DOHH2 (cell line): ENCODE results near the gene EPM2AIP1.
A peak's percentile ranks its signal among the peaks of the same experiment; 100 is the strongest.
"Not testable (repeated sequence)": the region's sequence is repeated elsewhere in the genome, so short reads cannot be mapped to it uniquely, and the experiment has no call there.

Experiments used
- H3F3A ChIP-seq: fragments of 200-600 bp; sonication (generic), shearing (Covaris generic); 2 replicates; pipeline ENCODE4 v1.6.0; 2016; ENCODE audit warnings: antibody characterized with exemption, mild to moderate bottlenecking; ENCODE audit not compliant: control insufficient read depth, insufficient read depth
- H3K27ac ChIP-seq: fragments of 200-600 bp; sonication (generic); 2 replicates; pipeline ENCODE4 v1.5.1; 2014; ENCODE audit warnings: low read depth, mild to moderate bottlenecking, low read length, moderate library complexity
- H3K27me3 ChIP-seq: fragments of 200-600 bp; sonication (generic); 2 replicates; pipeline ENCODE4 v1.6.1; 2014; ENCODE audit warnings: mild to moderate bottlenecking, low read length, mixed read lengths; ENCODE audit not compliant: control insufficient read depth
- H3K36me3 ChIP-seq: fragments of 200-600 bp; sonication (generic); 2 replicates; pipeline ENCODE4 v1.6.1; 2014; ENCODE audit warnings: mild to moderate bottlenecking, low read length, moderate library complexity, mixed read lengths; ENCODE audit not compliant: control insufficient read depth
- H3K4me1 ChIP-seq: fragments of 200-600 bp; sonication (generic); 2 replicates; pipeline ENCODE4 v1.6.1; 2014; ENCODE audit warnings: mild to moderate bottlenecking, low read length, mixed read lengths; ENCODE audit not compliant: control insufficient read depth
- H3K4me2 ChIP-seq: fragments of 200-600 bp; sonication (generic); 2 replicates; pipeline ENCODE4 v1.6.0; 2014; ENCODE audit warnings: mild to moderate bottlenecking, low read length, moderate library complexity
- H3K4me3 ChIP-seq: fragments of 200-600 bp; sonication (generic); 2 replicates; pipeline ENCODE4 v1.5.1; 2014; ENCODE audit warnings: mild to moderate bottlenecking, low read length, mixed read lengths
- H3K79me2 ChIP-seq: fragments of 200-600 bp; sonication (generic); 2 replicates; pipeline ENCODE4 v1.6.1; 2014; ENCODE audit warnings: mild to moderate bottlenecking, low read length, mixed read lengths; ENCODE audit not compliant: control insufficient read depth
- H3K9me2 ChIP-seq: fragments of 200-600 bp; sonication (generic); replicated peaks from 2 replicates; pipeline ENCODE4 v1.6.1; 2014; ENCODE audit warnings: mild to moderate bottlenecking, low read length, mixed read lengths; ENCODE audit not compliant: control insufficient read depth
- H3K9me3 ChIP-seq: fragments of 200-600 bp; sonication (generic); 2 replicates; pipeline ENCODE4 v1.6.1; 2014; ENCODE audit warnings: antibody characterized with exemption, low read length, mixed read lengths; ENCODE audit not compliant: control insufficient read depth, insufficient read depth
- H4K20me1 ChIP-seq: fragments of 200-600 bp; sonication (generic); 2 replicates; pipeline ENCODE4 v1.6.0; 2014; ENCODE audit warnings: low read depth, mild to moderate bottlenecking, antibody characterized with exemption, low read length, moderate library complexity; ENCODE audit not compliant: control insufficient read depth, insufficient read depth
- CTCF ChIP-seq: fragments of 200-600 bp; sonication (generic); IDR thresholded peaks from one replicate; pipeline ENCODE4 v1.5.1; 2014; ENCODE audit warnings: antibody characterized with exemption, mild to moderate bottlenecking, low read depth, low read length; ENCODE audit not compliant: poor library complexity, severe bottlenecking
- EZH2phosphoT487 ChIP-seq: fragments of 200-600 bp; sonication (generic); IDR thresholded peaks from 2 replicates; pipeline ENCODE4 v1.6.1; 2017; ENCODE audit warnings: borderline replicate concordance, mild to moderate bottlenecking, antibody characterized with exemption, low read length, moderate library complexity, mixed read lengths

EPM2AIP1 gene

DNA sequence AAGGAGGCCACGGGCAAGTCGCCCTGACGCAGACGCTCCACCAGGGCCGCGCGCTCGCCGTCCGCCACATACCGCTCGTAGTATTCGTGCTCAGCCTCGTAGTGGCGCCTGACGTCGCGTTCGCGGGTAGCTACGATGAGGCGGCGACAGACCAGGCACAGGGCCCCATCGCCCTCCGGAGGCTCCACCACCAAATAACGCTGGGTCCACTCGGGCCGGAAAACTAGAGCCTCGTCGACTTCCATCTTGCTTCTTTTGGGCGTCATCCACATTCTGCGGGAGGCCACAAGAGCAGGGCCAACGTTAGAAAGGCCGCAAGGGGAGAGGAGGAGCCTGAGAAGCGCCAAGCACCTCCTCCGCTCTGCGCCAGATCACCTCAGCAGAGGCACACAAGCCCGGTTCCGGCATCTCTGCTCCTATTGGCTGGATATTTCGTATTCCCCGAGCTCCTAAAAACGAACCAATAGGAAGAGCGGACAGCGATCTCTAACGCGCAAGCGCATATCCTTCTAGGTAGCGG, at the start of gene EPM2AIP1:
Gene EPM2AIP1, minus strand, starts transcription at position 326 of the 520 bp plus-strand sequence. Its CDS starts 54 bp downstream, at position 272.
- Histone ChIP-seq H3K36me3 (peaks cover 87% of the 10 kb centered on the region), H3K9me3 (no peaks in the 10 kb centered on the region), H3K27me3 (no peaks in the 10 kb centered on the region), H3K4me1 (peaks cover 41% of the 10 kb centered on the region), H4K20me1 (peaks cover 36% of the 10 kb centered on the region; the same call in 1 of the 2 replicates), H3K4me2 (peak within 1 kb of the TSS; percentile 98), H3K9me2 (no peaks in the 10 kb centered on the region), H3K79me2 (peaks cover 93% of the 10 kb centered on the region), H3F3A (peaks cover 11% of the 10 kb centered on the region), H3K27ac (peak within 1 kb of the TSS; percentile 82), H3K4me3 (peak within 1 kb of the TSS; percentile 87)
- TF ChIP-seq EZH2phosphoT487 (no peak), CTCF (peak; percentile 42)

DNA sequence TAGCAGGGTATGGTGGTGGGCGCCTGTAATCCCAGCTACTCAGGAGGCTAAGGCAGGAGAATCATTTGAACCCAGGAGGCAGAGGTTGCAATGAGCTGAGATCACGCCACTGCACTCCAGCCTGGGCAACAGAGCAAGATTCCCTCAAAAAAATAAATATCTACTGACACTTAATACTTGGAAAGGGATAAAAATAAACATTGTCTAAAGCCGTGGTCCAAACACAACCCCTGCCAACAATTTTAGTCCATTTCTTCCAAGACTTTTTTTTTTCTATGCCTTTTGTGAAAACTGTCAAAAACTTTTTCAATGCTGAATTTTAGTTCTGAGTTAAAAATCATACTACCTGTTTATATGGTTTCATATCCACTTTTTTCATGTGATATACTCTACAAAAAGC, 49.8 kb upstream of the EPM2AIP1 start:
- H3K4me3 ChIP-seq, H3K4me1 ChIP-seq, H3K27me3 ChIP-seq, H3K4me2 ChIP-seq, H4K20me1 ChIP-seq, H3K27ac ChIP-seq, H3K9me2 ChIP-seq, H3K79me2 ChIP-seq, H3F3A ChIP-seq, H3K9me3 ChIP-seq: not testable (repeated sequence)
- H3K36me3 ChIP-seq = peaks cover 78% of the 10 kb centered on the region

DNA sequence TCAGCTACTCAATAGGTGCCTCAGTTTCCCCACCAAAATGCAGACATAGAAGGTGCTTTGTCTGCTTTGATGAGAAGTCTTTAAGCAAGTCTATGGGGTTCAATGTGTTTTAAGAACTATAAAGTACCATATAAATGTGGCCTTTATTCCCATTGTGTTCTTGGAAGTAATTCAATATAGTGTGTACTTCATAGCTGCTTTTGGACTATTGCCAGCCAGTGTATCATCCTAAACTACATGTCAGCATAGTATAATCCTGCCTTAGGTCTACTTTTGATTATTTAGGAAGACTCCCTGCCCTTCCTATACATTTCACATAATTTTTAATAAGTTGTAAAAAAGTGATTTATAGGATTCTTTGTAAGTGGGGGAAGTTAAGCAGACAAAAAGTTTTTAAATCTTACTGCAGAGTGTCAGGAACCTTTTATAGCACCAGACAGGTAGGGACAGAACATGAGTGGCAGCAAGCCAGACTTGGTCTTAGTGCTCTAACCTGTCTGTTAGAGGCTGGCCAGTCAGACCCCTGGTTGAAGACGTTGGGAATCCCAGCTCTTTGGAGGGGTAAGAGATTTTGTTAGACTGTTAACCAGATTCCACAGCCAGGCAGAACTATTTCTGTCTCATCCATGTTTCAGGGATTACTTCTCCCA, 48.7 kb upstream of the EPM2AIP1 start:
- H3K36me3 ChIP-seq = peaks cover 76% of the 10 kb centered on the region

More for the DNA sequence above, 48.7 kb upstream of the EPM2AIP1 start:
- Histone ChIP-seq H3K4me3 (no peak overlapping the region), H3K4me2 (no peak overlapping the region), H3K79me2 (no peaks in the 10 kb centered on the region), H3K9me3 (no peaks in the 10 kb centered on the region), H3K27me3 (no peaks in the 10 kb centered on the region), H3F3A (peaks cover 3% of the 10 kb centered on the region; the same call in 1 of the 2 replicates), H3K4me1 (no peaks in the 10 kb centered on the region), H3K27ac (no peak overlapping the region), H4K20me1 (no peaks in the 10 kb centered on the region), H3K9me2 (no peaks in the 10 kb centered on the region)
- no peak for TF ChIP-seq CTCF
- no peak for TF ChIP-seq EZH2phosphoT487
